ENCODE measurements around the gene EXT2. TPM values are rescaled to one million over a fixed set of nuclear protein-coding genes. Genes with fewer than 3 reads are reported as not detected.

Gene EXT2
- total RNA-seq, 1 donor from 2014 or later = 67.7 TPM

DNA sequence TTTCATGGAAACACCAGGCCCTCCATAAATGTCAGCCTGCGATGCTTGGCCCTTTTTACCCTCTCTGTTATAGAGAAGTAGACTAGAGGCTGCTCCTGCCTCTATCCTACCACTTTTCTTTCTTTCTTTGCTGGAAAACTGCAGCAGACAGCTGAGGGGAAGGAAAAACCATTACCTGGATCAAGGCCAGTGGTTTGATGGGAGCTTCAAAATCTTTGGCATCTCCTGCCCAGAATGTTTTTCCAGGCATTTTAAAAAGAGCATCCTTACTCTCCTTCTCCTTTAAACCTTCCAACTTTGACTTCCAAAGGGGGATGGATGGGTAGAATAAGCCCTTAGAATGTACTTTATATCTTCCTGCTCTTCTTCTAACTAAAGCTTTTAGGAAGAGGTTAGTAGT is 44.9 kb downstream of the EXT2 start:
- H3K36me3 ChIP-seq (ENCODE audit: insufficient read depth, low read length) = no peaks in the 10 kb centered on the region
- peaks cover 21% of the 10 kb centered on the region for H3K4me1 Mint-ChIP-seq (ENCODE audit: low read depth, unreplicated experiment)

DNA sequence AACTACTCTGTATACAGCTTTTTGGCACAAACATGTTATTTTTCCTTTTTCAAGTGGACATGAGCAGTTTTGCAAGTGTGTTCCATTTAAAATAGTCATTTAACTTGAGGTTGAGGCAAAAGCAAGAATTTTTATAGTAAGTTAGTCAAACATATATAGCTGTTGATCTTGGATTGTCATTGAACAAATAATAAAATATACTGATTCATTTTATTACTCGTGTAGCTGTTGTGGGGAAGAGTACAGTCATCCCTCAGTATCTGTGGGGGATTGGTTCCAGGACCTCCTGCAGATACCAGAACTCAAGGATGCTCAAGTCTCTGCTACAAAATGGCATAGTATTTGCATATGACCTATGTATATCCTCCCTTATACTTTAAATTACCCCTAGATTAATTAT is 45.3 kb downstream of the EXT2 start:
- H3K4me1 ChIP-seq (ENCODE audit: insufficient read depth, low read length) = peaks cover 6% of the 10 kb centered on the region
- H3K36me3 ChIP-seq (ENCODE audit: insufficient read depth, low read length) = no peaks in the 10 kb centered on the region
- H3K9me3 Mint-ChIP-seq (ENCODE audit: unreplicated experiment) = no peaks in the 10 kb centered on the region
- peaks cover 21% of the 10 kb centered on the region for H3K4me1 Mint-ChIP-seq (ENCODE audit: low read depth, unreplicated experiment)
- no peak overlapping the region for H3K4me3 ChIP-seq (ENCODE audit: insufficient read depth, low read depth, low read length)
- no peak overlapping the region for H2AFZ ChIP-seq (ENCODE audit: low read depth, low read length)
- TF ChIP-seq EZH2 (IDR thresholded peaks at IDR 0.05; ENCODE audit: insufficient read depth, low read length) = no peak
- TF ChIP-seq, protein P1, sequence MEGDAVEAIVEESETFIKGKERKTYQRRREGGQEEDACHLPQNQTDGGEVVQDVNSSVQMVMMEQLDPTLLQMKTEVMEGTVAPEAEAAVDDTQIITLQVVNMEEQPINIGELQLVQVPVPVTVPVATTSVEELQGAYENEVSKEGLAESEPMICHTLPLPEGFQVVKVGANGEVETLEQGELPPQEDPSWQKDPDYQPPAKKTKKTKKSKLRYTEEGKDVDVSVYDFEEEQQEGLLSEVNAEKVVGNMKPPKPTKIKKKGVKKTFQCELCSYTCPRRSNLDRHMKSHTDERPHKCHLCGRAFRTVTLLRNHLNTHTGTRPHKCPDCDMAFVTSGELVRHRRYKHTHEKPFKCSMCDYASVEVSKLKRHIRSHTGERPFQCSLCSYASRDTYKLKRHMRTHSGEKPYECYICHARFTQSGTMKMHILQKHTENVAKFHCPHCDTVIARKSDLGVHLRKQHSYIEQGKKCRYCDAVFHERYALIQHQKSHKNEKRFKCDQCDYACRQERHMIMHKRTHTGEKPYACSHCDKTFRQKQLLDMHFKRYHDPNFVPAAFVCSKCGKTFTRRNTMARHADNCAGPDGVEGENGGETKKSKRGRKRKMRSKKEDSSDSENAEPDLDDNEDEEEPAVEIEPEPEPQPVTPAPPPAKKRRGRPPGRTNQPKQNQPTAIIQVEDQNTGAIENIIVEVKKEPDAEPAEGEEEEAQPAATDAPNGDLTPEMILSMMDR (IDR thresholded peaks at IDR 0.05; ENCODE audit: insufficient read depth, low read depth, low read length) = no peak
- no peak overlapping the region for H3K27ac ChIP-seq (ENCODE audit: low read depth, low read length)
- no peaks in the 10 kb centered on the region for H3K9me3 ChIP-seq (ENCODE audit: insufficient read depth, low read depth, low read length)
- no peak overlapping the region for H3K4me3 Mint-ChIP-seq (ENCODE audit: unreplicated experiment)
- no peaks in the 10 kb centered on the region for H3K27me3 ChIP-seq (ENCODE audit: insufficient read depth, low read length)
- no peaks in the 10 kb centered on the region for H3K27me3 Mint-ChIP-seq (ENCODE audit: low read depth, unreplicated experiment)
- no peak overlapping the region for H3K4me2 ChIP-seq (ENCODE audit: low read length)
- no peaks in the 10 kb centered on the region for H4K20me1 ChIP-seq (ENCODE audit: insufficient read depth, low read length)
- no peaks in the 10 kb centered on the region for H3K36me3 Mint-ChIP-seq (ENCODE audit: low read depth, unreplicated experiment)
- no peak overlapping the region for H3K27ac Mint-ChIP-seq (ENCODE audit: unreplicated experiment)
- no peak overlapping the region for H3K9ac ChIP-seq (ENCODE audit: low read length)
- H3K79me2 ChIP-seq (ENCODE audit: insufficient read depth, low read length) = no peaks in the 10 kb centered on the region
- DNase-seq (ENCODE audit: low read depth) (no peak), FAIRE-seq (no peak)

More for the DNA sequence above, 44.9 kb downstream of the EXT2 start:
- H3K4me3 Mint-ChIP-seq (ENCODE audit: unreplicated experiment) = no peak overlapping the region
- no peaks in the 10 kb centered on the region for H3K79me2 ChIP-seq (ENCODE audit: insufficient read depth, low read length)
- H3K36me3 Mint-ChIP-seq (ENCODE audit: low read depth, unreplicated experiment) = no peaks in the 10 kb centered on the region
- no peak for TF ChIP-seq EZH2 (IDR thresholded peaks at IDR 0.05; ENCODE audit: insufficient read depth, low read length)
- TF ChIP-seq, protein P1 (IDR thresholded peaks at IDR 0.05; ENCODE audit: insufficient read depth, low read depth, low read length) = no peak
- H3K27me3 Mint-ChIP-seq (ENCODE audit: low read depth, unreplicated experiment) = no peaks in the 10 kb centered on the region
- no peaks in the 10 kb centered on the region for H3K9me3 Mint-ChIP-seq (ENCODE audit: unreplicated experiment)
- no peak overlapping the region for H3K4me2 ChIP-seq (ENCODE audit: low read length)
- no peaks in the 10 kb centered on the region for H3K9me3 ChIP-seq (ENCODE audit: insufficient read depth, low read depth, low read length)
- no peak overlapping the region for H3K27ac ChIP-seq (ENCODE audit: low read depth, low read length)
- H3K9ac ChIP-seq (ENCODE audit: low read length) = no peak overlapping the region
- H3K27me3 ChIP-seq (ENCODE audit: insufficient read depth, low read length) = no peaks in the 10 kb centered on the region
- H3K4me3 ChIP-seq (ENCODE audit: insufficient read depth, low read depth, low read length) = no peak overlapping the region
- FAIRE-seq (no peak), DNase-seq (ENCODE audit: low read depth) (no peak)
- no peak overlapping the region for H2AFZ ChIP-seq (ENCODE audit: low read depth, low read length)
- H3K4me1 ChIP-seq (ENCODE audit: insufficient read depth, low read length) = peaks cover 6% of the 10 kb centered on the region
- no peaks in the 10 kb centered on the region for H4K20me1 ChIP-seq (ENCODE audit: insufficient read depth, low read length)
- H3K27ac Mint-ChIP-seq (ENCODE audit: unreplicated experiment) = no peak overlapping the region

DNA sequence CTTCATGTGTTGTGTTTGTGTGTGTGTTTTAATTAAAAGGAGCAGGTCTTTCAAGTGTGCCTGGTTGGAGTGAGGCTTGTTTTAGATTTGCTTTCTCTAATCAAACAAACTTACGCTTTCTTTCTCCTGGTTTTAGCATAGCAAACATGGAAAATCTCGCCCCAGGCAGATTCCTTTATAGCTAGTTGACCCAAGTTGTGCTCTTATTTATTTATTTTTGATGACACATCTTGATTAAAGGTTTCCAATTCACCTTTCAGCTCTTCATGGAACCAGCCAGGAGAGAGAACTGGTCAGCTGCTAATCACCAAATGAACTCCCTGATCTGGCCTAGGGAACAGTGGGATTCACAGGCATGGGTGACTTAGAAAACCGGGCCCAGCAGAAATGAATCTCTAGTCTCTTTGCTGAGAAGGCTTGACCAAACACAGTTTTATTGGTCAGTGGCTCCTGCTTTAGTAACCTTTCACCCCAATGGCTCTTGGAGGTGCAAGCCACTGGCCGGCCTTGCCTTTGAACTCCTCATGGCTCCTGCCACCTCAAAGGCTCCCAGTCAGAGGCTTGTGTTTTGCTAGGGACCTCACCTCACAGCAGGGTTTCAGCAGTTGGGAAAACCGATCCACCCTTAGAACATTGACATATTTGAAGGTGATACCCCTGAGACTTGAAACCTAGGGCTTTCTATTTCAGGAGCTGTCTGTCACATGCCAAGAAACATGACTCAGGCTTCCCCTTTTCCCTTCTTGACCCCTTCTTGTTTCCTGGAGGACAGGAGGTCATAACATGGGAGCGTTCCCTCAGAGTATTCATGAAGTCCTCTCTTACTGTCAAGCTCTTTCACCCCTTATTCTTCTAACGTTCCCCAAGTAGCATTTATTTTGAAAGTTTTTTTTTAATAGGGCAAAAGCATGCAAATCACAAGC is 48.8 kb downstream of the EXT2 start:
- H3K36me3 ChIP-seq (ENCODE audit: insufficient read depth, low read length) = no peaks in the 10 kb centered on the region
- no peaks in the 10 kb centered on the region for H3K79me2 ChIP-seq (ENCODE audit: insufficient read depth, low read length)
- TF ChIP-seq, protein P1 (IDR thresholded peaks at IDR 0.05; ENCODE audit: insufficient read depth, low read depth, low read length) = no peak
- TF ChIP-seq EZH2 (IDR thresholded peaks at IDR 0.05; ENCODE audit: insufficient read depth, low read length) = no peak
- no peaks in the 10 kb centered on the region for H3K4me1 ChIP-seq (ENCODE audit: insufficient read depth, low read length)
- DNase-seq (ENCODE audit: low read depth) (no peak), FAIRE-seq (no peak)
- no peak overlapping the region for H3K4me2 ChIP-seq (ENCODE audit: low read length)
- Mint-ChIP-seq H3K27me3 (ENCODE audit: low read depth, unreplicated experiment) (no peaks in the 10 kb centered on the region), H3K36me3 (ENCODE audit: low read depth, unreplicated experiment) (peaks cover 4% of the 10 kb centered on the region), H3K4me1 (ENCODE audit: low read depth, unreplicated experiment) (peaks cover 4% of the 10 kb centered on the region), H3K9me3 (ENCODE audit: unreplicated experiment) (no peaks in the 10 kb centered on the region), H3K4me3 (ENCODE audit: unreplicated experiment) (no peak overlapping the region), H3K27ac (ENCODE audit: unreplicated experiment) (no peak overlapping the region)
- H2AFZ ChIP-seq (ENCODE audit: low read depth, low read length) = no peak overlapping the region
- no peaks in the 10 kb centered on the region for H4K20me1 ChIP-seq (ENCODE audit: insufficient read depth, low read length)
- H3K27me3 ChIP-seq (ENCODE audit: insufficient read depth, low read length) = no peaks in the 10 kb centered on the region
- no peak overlapping the region for H3K4me3 ChIP-seq (ENCODE audit: insufficient read depth, low read depth, low read length)
- H3K9me3 ChIP-seq (ENCODE audit: insufficient read depth, low read depth, low read length) = no peaks in the 10 kb centered on the region
- no peak overlapping the region for H3K9ac ChIP-seq (ENCODE audit: low read length)
- H3K27ac ChIP-seq (ENCODE audit: low read depth, low read length) = no peak overlapping the region

Data from astrocyte (in vitro differentiated cells and primary cell).